ENCODE data around the gene SCGB1C2.
"Not testable (repeated sequence)": the region's sequence is repeated elsewhere in the genome, so short reads cannot be mapped to it uniquely, and the experiment has no call there.

SCGB1C2 gene

DNA sequence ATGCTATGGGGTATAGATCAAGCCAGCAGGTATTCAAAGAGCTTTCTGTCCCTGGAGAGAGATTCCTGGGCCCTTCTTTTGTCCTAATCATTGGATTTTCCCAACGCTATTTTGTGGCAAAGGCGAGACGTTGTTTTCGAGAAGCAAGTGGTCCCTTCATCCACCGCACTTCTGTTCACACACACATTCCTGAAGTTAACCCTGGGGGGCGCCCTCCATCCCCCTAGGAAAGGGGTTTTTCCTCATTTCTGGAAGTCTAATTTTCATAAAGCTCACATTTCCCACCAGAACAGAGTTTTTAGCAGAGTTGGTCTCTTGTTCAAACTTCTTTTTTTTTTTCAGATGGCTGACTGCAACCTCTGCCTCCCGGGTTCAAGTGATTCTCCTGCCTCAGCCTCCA lies 11.9 kb downstream of the SCGB1C2 start:
- DNase-seq (ENCODE audit: low read depth), result no peak

DNA sequence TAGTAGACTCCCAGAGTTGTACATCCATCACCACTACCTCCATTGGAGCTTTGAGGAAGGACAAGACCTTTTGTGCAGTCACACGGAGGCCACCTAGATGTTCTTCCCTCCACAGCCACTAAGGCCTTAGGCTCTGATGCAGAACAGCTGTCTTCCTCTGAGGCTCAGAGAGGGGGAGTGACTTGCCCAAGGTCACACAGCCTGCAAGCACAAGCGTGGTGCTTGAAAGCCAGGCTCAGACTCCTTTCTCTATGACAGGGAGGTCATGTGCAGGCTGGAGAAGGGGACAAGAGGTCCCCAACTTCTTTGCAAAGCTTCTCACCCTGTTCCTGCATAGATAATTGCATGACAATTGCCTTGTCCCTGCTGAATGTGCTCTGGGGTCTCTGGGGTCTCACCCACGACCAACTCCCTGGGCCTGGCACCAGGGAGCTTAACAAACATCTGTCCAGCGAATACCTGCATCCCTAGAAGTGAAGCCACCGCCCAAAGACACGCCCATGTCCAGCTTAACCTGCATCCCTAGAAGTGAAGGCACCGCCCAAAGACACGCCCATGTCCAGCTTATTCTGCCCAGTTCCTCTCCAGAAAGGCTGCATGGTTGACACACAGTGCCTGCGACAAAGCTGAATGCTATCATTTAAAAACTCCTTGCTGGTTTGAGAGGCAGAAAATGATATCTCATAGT lies 12.7 kb downstream of the SCGB1C2 start:
- no peak for DNase-seq (ENCODE audit: low read depth)

DNA sequence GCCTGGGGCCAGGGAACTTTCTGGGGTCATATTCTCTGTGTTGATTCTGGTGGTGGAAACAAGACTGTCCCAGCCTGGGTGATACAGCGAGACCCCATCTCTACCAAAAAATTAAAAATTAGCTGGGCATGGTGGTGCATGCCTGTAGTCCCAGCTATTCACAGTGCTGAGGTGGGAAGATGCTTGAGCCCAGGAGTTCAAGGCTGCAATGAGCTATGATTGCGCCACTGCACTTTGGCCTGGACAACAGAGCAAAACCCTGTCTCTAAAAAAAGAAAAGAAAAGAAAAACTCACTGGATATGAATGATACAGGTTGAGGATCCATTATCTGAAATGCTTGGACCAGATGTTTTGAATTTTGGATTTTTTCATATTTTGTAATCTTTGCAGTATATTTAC lies 13.6 kb downstream of the SCGB1C2 start:
- DNase-seq (ENCODE audit: low read depth), result no peak

DNA sequence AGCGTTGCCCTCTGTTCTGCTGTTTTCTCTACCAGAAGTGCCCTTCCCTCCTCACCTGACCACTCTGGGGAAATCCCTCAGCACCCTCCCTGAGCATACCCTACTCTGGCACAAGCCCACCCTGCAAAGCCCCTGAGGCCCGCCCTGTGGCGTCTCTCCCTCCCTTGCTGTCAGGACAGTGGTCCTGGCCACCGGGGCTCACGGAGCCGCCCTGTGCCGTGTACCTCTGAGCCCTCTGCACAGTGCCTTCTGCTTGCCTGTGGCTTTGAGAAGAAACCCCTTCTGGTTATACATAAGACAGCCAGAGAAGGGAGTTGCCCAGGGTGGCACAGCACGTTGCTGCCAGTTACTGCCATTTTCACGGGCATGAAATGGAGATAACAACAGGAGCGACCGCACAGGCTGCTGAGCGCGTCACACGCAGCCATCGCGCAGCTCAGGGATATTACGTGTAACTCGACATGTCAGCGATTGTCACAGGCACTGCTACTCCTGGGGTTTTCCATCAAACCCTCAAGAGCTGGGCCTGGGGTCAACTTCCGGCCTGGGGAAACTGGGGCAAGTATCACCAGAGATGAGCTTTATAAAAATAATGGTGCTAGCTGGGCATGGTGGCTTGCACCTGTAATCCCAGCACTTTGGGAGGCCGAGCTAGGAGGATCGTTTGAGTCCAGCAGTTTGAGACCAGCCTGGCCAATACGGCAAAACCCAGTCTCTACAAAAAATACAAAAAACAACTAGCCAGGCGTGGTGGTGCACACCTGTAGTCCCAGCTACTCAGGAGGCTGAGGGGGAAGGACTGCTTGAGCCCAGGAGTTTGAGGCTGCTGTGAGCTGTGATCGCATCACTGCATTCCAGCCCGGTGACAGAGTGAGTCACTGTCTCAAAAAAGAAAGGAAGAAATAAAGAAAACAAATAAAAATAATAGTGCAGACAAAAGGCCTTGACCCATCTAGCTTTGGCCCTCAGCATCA lies 14.8 kb downstream of the SCGB1C2 start:
- DNase-seq (ENCODE audit: low read depth), result peak; percentile 8

DNA sequence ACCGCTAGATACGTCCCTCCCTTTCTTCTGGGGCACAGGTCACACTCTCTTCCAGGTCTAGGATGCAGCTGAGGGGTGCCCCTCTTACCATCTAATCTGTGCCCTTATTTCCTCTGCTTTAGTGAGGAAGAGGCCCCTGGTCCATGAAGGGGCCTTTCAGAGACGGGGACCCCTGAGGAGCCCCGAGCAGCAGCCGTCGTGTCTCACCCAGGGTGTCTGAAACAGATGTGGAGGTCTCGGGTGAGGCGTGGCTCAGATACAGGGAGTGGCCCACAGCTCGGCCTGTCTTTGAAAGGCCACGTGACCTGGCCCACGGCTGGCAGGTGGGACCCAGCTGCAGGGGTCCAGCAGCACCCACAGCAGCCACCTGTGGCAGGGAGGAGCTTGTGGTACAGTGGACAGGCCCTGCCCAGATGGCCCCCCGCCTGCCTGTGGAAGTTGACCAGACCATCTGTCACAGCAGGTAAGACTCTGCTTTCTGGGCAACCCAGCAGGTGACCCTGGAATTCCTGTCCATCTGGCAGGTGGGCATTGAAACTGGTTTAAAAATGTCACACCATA lies 15.6 kb downstream of the SCGB1C2 start:
- no peak for DNase-seq (ENCODE audit: low read depth)

DNA sequence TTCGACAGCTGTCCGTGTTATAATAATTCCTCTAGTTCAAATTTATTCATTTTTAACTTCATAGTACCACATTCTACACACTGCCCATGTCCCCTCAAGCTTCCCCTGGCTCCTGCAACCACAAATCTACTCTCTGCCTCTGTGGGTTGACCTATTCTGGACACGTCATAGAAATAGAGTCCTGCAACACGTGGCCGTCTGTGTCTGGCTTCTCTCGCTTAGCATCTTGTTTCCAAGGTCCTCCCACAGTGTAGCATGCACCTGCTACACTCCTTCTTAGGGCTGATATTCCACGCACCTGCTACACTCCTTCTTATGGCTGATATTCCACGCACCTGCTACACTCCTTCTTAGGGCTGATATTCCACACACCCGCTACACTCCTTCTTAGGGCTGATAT lies 16.5 kb downstream of the SCGB1C2 start:
- no peak for DNase-seq (ENCODE audit: low read depth)

DNA sequence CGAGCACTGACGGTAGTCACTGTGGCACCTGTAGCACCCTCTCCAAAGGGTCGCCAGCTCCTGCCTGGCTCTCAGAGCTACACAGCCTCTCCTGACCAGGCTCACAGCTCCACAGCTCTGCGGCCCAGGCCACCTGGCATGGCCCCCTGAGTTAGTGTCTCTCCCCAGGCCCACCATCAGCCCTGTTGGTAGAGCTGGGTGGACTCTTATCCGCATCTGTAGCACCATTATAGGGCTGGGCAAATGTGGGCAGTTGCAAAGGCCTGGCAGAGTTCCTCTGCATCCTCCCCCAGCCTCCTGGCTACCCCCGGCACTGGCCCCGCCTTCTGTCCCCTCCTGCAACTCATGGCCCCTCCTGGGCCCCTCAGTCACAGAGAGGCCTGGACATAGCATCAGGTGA lies 18.2 kb downstream of the SCGB1C2 start:
- no peak for DNase-seq (ENCODE audit: low read depth)

DNA sequence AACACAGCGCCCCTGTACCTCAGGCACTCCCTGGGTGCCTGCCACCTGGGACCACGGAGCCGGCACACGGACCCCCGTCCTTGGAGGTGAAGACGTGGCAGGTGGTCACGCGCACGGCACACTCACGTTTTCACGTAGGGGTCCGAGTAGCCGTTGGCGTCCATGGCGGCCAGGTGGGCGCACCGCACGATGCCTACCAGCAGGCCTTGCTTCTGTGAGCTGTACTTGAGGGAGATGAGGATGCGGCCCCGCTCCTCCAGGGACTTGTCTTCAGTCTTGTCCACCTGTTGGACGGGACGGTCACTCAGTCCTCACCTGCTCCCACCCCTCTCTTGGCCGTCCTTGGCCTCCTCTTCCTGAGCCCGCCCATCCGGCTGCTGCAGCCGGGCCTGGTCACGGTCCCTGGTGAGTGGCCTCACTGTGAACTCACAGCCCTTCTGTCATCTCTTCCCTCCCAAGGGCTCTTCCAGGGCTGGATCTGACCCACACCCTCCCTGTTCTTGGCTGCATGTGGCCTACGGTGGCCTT lies 18.8 kb downstream of the SCGB1C2 start:
- DNase-seq (ENCODE audit: low read depth), result no peak

DNA sequence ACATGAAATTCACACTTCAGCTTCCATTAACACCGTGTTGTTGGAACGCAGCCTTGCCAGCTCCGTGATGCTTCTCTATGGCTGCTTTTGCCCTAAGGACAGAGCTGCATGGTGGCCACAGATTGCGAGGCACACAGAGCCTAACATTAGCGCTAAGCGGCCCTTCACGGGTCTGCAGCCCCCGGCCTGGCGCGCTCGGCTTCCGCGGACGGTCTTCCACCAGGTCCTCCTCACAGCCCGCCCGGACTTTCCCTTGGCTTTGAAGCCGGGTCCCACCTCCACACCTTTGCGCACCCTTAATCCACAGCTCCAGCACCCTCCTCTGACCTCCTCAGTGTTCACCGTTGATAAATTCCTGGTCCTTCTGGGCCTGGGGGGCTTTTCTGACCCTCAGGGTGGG lies 19.6 kb downstream of the SCGB1C2 start:
- no peak for DNase-seq (ENCODE audit: low read depth)

DNA sequence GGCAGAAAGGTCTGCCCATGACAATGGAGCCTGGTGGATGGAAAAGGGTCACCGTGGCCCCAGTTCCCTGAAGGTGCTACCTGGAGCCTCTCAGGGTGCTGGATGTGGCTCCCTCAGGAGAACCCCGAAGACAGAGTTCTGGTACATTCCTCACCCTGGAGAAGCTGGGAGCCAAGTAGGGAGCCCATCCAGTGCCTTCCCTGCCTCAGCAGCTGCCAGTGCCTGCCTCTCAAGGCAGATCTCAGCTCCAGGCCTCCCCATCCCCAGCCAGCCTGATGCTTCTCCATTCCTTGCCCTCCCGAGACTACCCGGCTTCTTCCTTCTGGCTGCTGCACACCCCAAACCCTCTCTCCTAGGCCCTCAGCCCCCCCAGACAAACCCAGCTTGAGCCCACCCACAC lies 20.5 kb downstream of the SCGB1C2 start:
- DNase-seq (ENCODE audit: low read depth), result no peak

DNA sequence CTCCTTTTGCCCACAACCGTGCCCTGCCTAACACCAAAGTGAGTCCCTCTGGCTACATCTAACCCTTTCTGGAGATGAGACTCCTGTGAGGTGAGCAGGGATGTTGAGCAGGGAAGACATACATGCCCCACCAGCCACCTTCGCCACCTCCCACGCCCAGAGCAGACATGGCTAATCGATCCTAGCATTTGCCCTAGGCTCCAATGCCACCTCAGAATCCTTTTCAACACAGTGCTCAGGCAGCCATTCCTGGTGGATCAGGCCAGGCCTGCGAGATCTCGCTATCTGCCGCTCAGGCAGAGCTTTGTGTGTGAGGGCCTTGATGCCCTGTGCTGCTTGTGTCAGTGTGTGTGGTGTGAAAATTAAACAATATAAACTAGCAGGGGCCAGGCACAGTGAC lies 21.0 kb downstream of the SCGB1C2 start:
- DNase-seq (ENCODE audit: low read depth), result no peak

DNA sequence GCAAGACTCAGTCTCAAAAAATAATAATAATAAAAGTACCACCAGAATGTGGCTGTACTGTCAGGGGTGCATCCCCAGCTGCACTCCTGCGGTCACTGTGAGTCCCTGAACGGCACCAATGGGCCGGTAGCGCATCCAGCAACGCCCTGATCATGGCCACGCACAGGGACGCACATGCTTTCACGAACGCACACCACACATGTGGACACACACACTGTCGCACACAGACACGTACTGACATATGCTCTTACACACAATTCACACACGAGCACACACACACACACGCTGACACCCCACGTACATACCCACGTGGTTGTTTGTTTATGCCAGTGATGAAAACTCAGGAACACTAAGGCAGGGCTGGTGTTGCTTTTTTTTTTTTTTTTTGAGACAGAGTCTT lies 22.2 kb downstream of the SCGB1C2 start:
- DNase-seq (ENCODE audit: low read depth), result no peak

DNA sequence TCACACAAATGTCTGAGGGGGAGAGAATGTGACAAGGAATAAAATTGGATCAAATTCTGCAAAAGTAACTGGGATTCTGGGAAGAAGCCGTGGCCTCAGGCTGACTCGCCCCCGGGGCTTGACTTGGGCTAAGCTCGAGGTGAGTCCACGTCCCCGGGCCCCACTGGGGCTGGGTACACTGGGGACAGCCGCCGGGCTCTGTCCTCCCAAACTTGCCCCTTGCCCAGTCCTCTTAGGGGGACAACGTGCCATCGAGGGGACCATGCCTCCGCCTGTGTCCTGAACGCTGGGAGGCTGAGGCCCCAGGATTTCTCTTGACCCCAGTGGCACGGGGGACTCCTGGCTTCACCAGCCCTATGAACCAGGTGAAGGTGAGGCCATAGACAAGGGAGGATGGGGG lies 23.0 kb downstream of the SCGB1C2 start:
- no peak for DNase-seq (ENCODE audit: low read depth)

DNA sequence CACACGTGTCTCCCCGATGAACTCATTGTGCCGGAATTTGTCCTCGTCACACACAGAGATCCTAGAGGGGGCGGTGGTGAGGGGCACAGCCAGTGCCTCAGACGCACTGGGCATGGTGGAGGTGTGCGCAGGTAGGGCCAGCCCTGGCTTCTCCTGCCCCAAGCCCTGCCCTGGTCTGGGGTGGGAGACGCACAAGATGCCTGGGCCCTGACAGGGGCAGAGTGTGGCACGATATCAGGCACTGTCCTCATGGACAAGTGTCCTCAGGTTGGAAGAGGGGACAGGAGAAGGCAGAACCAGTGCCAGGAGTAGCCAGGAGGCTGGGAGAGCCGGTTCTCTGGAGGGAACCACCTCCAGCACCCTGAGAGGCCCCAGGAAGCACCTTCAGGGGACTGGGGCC lies 24.1 kb downstream of the SCGB1C2 start:
- DNase-seq (ENCODE audit: low read depth), result no peak

DNA sequence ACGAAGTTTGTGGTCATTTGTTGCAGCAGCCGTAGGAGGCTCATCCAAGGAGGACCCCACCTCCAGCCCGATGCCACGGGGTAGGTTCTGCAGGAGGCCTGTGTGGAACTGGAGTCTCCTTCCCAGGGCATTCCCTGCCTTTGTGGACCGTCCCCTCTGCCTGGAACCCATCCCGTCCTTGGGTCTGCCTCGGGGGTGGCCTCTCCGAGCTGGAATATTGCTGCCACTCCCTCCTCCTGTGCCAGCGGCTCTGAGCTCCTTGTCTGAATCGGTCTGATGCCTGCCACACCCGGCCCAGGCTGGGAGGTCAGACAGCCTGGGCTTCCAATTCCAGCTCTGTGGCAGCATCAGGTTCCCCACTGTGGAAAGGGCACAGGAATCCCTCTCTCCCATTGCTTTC lies 25.3 kb downstream of the SCGB1C2 start:
- no peak for DNase-seq (ENCODE audit: low read depth)

DNA sequence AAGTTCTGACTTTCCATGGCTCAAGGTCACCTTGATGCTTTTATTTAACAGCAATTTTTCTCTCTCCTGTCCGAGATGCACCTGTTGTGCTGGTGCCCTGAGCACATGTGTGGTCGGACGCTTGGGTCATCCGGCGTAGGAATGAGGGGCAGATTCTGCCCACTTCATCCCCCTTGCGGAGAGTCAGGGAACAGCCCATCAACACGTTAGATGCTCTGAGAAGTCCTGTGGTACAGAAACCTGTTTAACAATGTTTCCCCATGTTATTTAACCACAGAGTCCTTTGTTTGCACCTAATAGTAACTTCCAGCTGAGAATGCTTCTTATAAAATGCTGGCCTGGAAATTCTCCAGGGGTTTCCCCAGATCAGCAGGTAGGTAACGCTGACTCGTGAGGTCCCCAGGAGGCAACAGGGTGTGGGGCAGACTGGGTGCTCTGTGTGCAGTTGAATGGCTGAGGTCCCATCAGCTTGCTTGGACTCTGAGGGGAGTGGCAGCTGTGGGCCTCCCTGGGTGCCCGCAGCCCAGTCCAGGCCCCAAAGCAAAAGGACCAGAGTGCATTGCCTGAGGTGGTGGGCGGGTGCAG lies 26.2 kb downstream of the SCGB1C2 start:
- no peak for DNase-seq (ENCODE audit: low read depth)

DNA sequence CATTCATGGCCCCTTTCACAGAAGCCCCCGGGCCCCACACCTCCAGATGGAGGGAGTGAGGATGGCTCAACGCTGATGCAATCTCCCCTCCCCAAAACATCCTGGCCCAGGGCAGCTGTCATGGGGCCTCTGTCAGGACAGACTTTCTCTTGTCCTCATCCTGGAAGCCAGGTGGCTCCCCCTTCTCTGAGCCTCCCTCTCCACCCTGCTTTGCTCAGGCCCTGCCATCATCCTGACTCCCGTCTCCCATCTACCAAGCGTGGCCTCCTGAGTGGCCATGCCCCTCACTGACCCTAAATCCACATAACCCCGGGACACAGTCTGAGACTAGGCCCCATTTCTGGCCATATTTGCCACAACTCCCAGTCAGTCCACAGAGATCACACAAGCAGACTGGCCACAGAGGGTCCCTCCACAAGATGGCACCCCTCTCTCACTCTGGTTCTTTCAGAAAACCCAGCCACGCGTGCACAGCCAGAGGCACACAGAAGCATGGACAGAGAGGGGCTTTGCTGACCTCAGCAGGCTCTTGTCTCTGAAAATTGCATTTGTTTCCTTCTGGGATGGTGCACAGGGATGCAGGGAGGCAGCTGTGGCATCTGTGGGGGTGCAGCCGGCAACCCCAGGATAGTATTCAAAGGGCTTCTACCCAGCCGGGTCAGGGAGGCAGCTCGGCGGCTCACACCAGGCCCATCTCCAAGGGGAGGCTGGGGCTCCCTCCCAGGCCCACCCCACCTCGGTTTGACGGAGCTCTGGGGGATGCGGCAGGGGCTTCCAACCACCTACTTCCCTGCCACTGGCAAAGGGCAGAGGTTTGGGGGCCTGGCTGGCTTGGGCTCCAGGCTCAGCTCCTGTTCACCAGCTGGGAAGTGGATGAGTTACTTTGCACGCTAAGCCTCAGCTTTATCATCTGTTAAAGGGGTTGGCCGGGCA lies 27.2 kb downstream of the SCGB1C2 start:
- no peak for DNase-seq (ENCODE audit: low read depth)

DNA sequence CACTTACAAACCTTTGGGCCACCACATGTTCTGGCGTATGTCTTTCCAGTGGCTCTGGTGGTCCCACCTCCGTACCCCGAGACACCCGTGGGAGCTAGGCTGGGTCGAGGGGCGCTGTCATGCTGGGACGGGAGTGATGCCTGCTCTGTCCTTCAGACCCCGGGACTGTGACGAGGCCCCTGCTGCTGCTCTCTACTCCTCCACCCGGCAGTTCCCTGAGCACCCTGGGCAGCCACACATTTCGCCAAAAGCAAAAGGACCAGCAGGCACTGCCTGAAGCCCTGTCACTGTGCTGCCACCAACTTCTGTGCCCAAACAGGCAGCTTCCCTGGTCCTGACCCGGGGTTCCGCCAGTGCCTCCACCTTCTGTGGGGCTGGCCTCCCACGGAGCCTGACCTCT lies 28.6 kb downstream of the SCGB1C2 start:
- no peak for DNase-seq (ENCODE audit: low read depth)

DNA sequence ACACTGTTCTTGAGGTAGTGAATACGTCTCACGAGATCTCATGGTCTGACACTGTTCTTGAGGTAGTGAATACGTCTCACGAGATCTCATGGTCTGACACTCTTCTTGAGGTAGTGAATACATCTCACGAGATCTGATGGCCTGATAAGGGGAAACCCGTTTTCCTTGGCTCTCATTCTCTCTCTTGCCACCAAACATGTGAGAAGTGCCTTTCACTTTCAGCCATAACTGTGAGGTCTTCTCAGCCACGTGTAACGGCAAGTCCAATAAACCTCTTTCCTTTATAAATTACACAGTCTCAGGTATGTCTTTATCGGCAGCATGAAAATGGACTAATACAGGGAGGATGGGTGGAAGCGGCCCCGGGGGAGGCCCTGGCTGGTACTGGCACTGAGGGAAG lies 31.2 kb downstream of the SCGB1C2 start:
- DNase-seq (ENCODE audit: low read depth), result not testable (repeated sequence)

DNA sequence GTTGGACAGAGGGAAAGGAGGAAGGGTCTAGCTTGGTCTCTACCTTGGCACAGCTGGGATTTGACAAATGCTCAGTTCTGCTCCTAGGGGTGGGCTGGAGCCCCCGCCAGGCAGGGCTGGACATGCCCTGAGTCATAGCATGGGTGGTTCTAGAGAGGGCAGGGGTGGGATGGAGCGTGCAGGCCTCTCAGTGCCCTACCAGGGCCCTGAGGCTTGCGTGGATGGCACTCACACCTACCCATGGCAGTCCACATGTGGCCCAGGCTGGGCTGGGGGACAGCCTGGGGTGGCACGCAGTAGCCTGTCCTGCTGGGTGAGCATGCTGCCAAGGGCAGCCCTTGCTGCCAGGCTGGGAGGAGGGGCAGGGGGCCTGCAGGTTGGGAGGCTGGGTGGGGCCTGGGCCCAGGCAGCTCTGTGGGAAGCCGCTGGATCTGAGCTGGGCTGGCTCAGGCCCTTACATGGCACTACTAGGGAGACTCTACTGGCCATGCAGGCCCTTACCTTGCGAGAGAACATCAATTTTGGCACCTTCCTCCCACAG lies 32.8 kb downstream of the SCGB1C2 start:
- no peak for DNase-seq (ENCODE audit: low read depth)

DNA sequence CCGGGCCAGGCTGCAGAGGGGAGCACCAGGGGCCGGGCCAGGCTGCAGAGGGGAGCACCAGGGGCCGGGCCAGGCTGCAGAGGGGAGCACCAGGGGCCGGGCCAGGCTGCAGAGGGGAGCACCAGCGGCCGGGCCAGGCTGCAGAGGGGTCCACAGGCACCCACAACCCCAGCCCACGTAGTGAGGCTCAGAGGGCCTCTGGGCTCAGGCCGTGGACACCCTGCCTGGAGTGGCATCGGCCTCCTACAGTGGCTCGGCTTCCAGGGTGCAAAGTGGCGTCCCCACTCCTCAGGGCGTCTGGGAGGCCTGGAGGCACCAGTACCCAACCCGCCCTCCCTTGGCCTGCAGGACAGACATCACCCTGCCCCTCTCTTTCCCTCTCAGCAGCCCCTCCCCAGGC lies 34.5 kb downstream of the SCGB1C2 start:
- no peak for DNase-seq (ENCODE audit: low read depth)
